Neuronal stem cell (in vitro differentiated cells): ENCODE results near the gene FSIP1.

Experiments
- DNase-seq: peaks from one replicate; pipeline ENCODE4 v3.0.0-alpha.2; 2013; ENCODE audit warnings: low spot score
- H2AFZ ChIP-seq: one replicate; pipeline ENCODE4 v1.6.1; 2013; ENCODE audit warnings: mild to moderate bottlenecking, low read length, inconsistent platforms
- H2AK5ac ChIP-seq: 2 replicates; pipeline ENCODE4 v1.6.1; 2013; ENCODE audit warnings: low read depth, mild to moderate bottlenecking, inconsistent platforms, low read length, moderate library complexity, mixed read lengths
- H2BK120ac ChIP-seq: 2 replicates; pipeline ENCODE4 v1.6.1; 2013; ENCODE audit warnings: low read depth, mild to moderate bottlenecking, inconsistent platforms, low read length, moderate library complexity, mixed read lengths
- H2BK12ac ChIP-seq: one replicate; pipeline ENCODE4 v1.6.1; 2013; ENCODE audit warnings: low read length, inconsistent platforms
- H2BK15ac ChIP-seq: 2 replicates; pipeline ENCODE4 v1.6.1; 2013; ENCODE audit warnings: mild to moderate bottlenecking, low read length, inconsistent platforms, mixed read lengths
- H2BK5ac ChIP-seq: one replicate; pipeline ENCODE4 v1.6.1; 2013; ENCODE audit warnings: inconsistent platforms, mild to moderate bottlenecking, low read length, moderate library complexity
- H3K14ac ChIP-seq: one replicate; pipeline ENCODE4 v1.6.1; 2013; ENCODE audit warnings: low read length, inconsistent platforms
- H3K18ac ChIP-seq: 2 replicates; pipeline ENCODE4 v1.6.1; 2013; ENCODE audit warnings: low read length, inconsistent platforms
- H3K23ac ChIP-seq: 2 replicates; pipeline ENCODE4 v1.6.1; 2013; ENCODE audit warnings: low read depth, mild to moderate bottlenecking, mixed read lengths, low read length, inconsistent platforms; ENCODE audit not compliant: poor library complexity
- H3K27ac ChIP-seq: replicated peaks from 3 replicates; pipeline ENCODE4 v1.5.1; 2013; ENCODE audit warnings: low read length, inconsistent platforms
- H3K27me3 ChIP-seq, 3 experiments: 2 replicates each; pipeline ENCODE4 v1.6.1; 2013; ENCODE audit warnings: low read length in 3 of 3, mild to moderate bottlenecking in 2 of 3, inconsistent platforms in 1 of 3, low read depth in 1 of 3, mixed read lengths in 1 of 3, moderate library complexity in 1 of 3; ENCODE audit not compliant: control insufficient read depth in 3 of 3, insufficient read depth in 3 of 3
- H3K36me3 ChIP-seq, 2 donors: replicated peaks in 1 of 2; 2 replicates each; pipeline ENCODE4 v1.6.1; 2013; ENCODE audit warnings: low read length in 2 of 2; ENCODE audit not compliant: control insufficient read depth in 2 of 2, insufficient read depth in 2 of 2
- H3K4ac ChIP-seq: 2 replicates; pipeline ENCODE4 v1.6.1; 2013; ENCODE audit warnings: inconsistent platforms, mild to moderate bottlenecking, low read length, moderate library complexity
- H3K4me1 ChIP-seq, 2 donors: 1 replicate in 1 of 2; 2 replicates in 1 of 2; pipeline ENCODE4 v1.6.1; 2013; ENCODE audit warnings: low read length in 2 of 2, low read depth in 1 of 2; ENCODE audit not compliant: control insufficient read depth in 2 of 2, insufficient read depth in 1 of 2
- H3K4me2 ChIP-seq: one replicate; pipeline ENCODE4 v1.6.1; 2013; ENCODE audit warnings: mild to moderate bottlenecking, low read length, inconsistent platforms; ENCODE audit not compliant: insufficient read depth, poor library complexity, severe bottlenecking
- H3K4me3 ChIP-seq, 2 donors: 2 replicates each; pipeline ENCODE4 v1.5.1; 2013; ENCODE audit warnings: low read length in 2 of 2, mild to moderate bottlenecking in 2 of 2, inconsistent platforms in 1 of 2, moderate library complexity in 1 of 2
- H3K79me1 ChIP-seq: one replicate; pipeline ENCODE4 v1.6.1; 2013; ENCODE audit warnings: low read depth, mild to moderate bottlenecking, inconsistent platforms, low read length, moderate library complexity
- H3K9ac ChIP-seq: one replicate; pipeline ENCODE4 v1.6.1; 2013; ENCODE audit warnings: mild to moderate bottlenecking, low read depth, low read length, inconsistent platforms; ENCODE audit not compliant: poor library complexity
- H3K9me3 ChIP-seq, 2 donors: replicated peaks in 1 of 2; 2 replicates each; pipeline versions ENCODE3 to v1.6.1; 2013; ENCODE audit warnings: low read length in 2 of 2, mild to moderate bottlenecking in 2 of 2, inconsistent platforms in 1 of 2, low read depth in 1 of 2, mixed read lengths in 1 of 2, moderate library complexity in 1 of 2; ENCODE audit not compliant: control insufficient read depth in 2 of 2, insufficient read depth in 1 of 2
- H4K8ac ChIP-seq: one replicate; pipeline ENCODE4 v1.6.1; 2013; ENCODE audit warnings: low read depth, mild to moderate bottlenecking, inconsistent platforms, low read length, moderate library complexity
- H4K91ac ChIP-seq: one replicate; pipeline ENCODE4 v1.6.1; 2013; ENCODE audit warnings: low read length, low read depth, mild to moderate bottlenecking, inconsistent platforms; ENCODE audit not compliant: poor library complexity
- WGBS, 2 donors: extraction: QIAGEN DNeasy Blood & Tissue Kit; methylation state at CpG; one replicate each; pipeline ENCODE4 v1.1.7; 2013; ENCODE audit warnings: missing lambda C conversion rate in 2 of 2, mixed read lengths in 1 of 2; ENCODE audit not compliant: insufficient read length in 2 of 2, insufficient replicate concordance in 1 of 2; ENCODE audit errors: extremely low coverage in 2 of 2; 5-methylcytosine and 5-hydroxymethylcytosine counted together

The FSIP1 gene

DNA sequence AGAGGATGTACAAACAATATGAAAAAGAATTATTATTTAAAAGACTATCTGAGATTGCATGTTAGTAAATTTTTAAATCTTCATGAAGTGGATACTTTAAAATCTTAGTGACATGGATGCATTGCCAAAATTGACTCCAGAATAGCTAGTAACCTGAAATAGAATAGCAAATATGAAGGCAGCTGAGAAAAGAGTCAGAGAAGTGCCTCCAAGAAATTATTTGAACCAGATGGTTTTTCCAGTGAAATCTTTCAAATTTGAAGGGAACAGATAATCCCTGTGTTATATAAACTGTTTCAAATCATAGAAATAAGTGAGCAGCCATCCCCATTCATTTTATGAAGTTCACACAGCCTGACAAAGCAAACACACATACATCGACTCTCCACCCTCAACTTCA lies 29.6 kb downstream of the FSIP1 start:
- H3K4ac ChIP-seq: no peak overlapping the region
- peaks cover 0 to 2% of the 10 kb centered on the region in 2 donors for H3K4me1 ChIP-seq
- H2BK12ac ChIP-seq: no peak overlapping the region
- H2BK5ac ChIP-seq: no peak overlapping the region
- H3K9me3 ChIP-seq: peaks cover 0 to 24% of the 10 kb centered on the region in 2 donors
- no peak for DNase-seq
- H4K91ac ChIP-seq: no peak overlapping the region
- H3K4me3 ChIP-seq: no peak overlapping the region
- 100% methylated on average over 1 of the region's 1 CpG; no CpG with 5 or more reads in 1 of the 2 donors for WGBS, 2 donors
- no peak overlapping the region for H3K18ac ChIP-seq
- no peaks in the 10 kb centered on the region for H3K79me1 ChIP-seq
- no peak overlapping the region for H4K8ac ChIP-seq
- H3K27ac ChIP-seq: no peak overlapping the region
- H3K36me3 ChIP-seq: no peaks in the 10 kb centered on the region
- H2AFZ ChIP-seq: no peak overlapping the region
- no peak overlapping the region for H3K4me2 ChIP-seq
- H2BK120ac ChIP-seq: no peak overlapping the region
- H2AK5ac ChIP-seq: no peak overlapping the region
- H3K9ac ChIP-seq: no peak overlapping the region
- H3K27me3 ChIP-seq: no peaks in the 10 kb centered on the region
- H3K23ac ChIP-seq: no peak overlapping the region
- no peak overlapping the region for H2BK15ac ChIP-seq
- H3K14ac ChIP-seq: no peak overlapping the region

DNA sequence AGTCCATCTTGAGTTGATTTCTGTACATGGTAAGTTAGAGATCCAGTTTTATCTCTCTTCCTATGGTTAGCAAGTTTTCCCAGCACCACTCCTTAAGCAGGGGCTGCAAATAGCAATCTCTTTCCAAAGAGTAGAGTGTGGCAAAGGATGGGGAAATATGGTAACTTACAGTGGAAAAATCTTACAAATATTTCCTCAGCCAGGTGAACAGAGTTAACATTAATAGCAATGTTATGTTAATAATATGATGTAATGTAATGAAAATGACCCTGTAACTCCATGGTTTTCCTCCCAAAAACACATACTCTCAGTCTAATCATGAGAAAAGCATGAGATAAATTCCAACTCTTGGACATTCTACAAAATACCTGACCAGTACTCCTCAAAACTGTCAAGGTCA lies 30.4 kb downstream of the FSIP1 start:
- H2BK120ac ChIP-seq: no peak overlapping the region
- H2BK12ac ChIP-seq: no peak overlapping the region
- H2AK5ac ChIP-seq: no peak overlapping the region
- H3K18ac ChIP-seq: no peak overlapping the region
- H2BK5ac ChIP-seq: no peak overlapping the region
- no peak overlapping the region for H3K27ac ChIP-seq
- H2BK15ac ChIP-seq: no peak overlapping the region
- no peak for DNase-seq
- no peak overlapping the region for H3K4me3 ChIP-seq
- H3K36me3 ChIP-seq: no peaks in the 10 kb centered on the region
- no peak overlapping the region for H3K4me2 ChIP-seq
- H3K27me3 ChIP-seq: no peaks in the 10 kb centered on the region
- no peak overlapping the region for H3K4ac ChIP-seq
- H4K8ac ChIP-seq: no peak overlapping the region
- H2AFZ ChIP-seq: no peak overlapping the region
- no peak overlapping the region for H3K23ac ChIP-seq
- H3K79me1 ChIP-seq: no peaks in the 10 kb centered on the region
- H3K9me3 ChIP-seq: peaks cover 0 to 24% of the 10 kb centered on the region in 2 donors
- peaks cover 0 to 2% of the 10 kb centered on the region in 2 donors for H3K4me1 ChIP-seq
- no peak overlapping the region for H3K9ac ChIP-seq
- no peak overlapping the region for H4K91ac ChIP-seq
- H3K14ac ChIP-seq: no peak overlapping the region

DNA sequence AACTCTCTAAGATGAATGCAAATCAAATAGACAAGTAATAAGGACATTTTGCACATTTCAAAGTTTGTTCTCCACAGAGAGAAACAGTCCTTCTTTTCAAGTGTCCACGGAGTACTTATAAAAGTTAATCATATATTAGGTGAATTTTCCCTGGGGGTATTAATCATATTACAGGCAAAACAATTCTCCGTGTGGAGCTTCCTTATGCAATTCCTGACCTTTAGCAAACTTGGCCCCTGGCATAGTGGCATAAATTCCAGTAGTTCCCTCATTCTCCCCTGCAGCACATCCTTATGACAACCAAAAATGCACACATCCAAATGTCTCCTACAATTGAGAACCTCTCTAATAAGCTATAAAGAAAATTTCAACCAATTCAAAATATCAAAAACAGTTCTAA lies 34.4 kb downstream of the FSIP1 start:
- Histone ChIP-seq H2AFZ (no peak overlapping the region), H3K9ac (no peak overlapping the region), H3K4ac (no peak overlapping the region), H3K4me3 (no peak overlapping the region), H2BK12ac (no peak overlapping the region), H4K91ac (no peak overlapping the region), H3K18ac (no peak overlapping the region), H3K27ac (no peak overlapping the region), H2AK5ac (no peak overlapping the region), H3K23ac (no peak overlapping the region), H4K8ac (no peak overlapping the region), H2BK15ac (no peak overlapping the region), H3K79me1 (no peaks in the 10 kb centered on the region), H3K4me2 (no peak overlapping the region), H3K9me3 (peaks cover 0 to 16% of the 10 kb centered on the region in 2 donors), H3K27me3 (no peaks in the 10 kb centered on the region), H3K14ac (no peak overlapping the region), H2BK5ac (no peak overlapping the region), H3K4me1 (no peaks in the 10 kb centered on the region), H2BK120ac (no peak overlapping the region), H3K36me3 (no peaks in the 10 kb centered on the region)
- WGBS, 2 donors: no CpG with 5 or more reads among the region's 2 CpGs
- DNase-seq: no peak

DNA sequence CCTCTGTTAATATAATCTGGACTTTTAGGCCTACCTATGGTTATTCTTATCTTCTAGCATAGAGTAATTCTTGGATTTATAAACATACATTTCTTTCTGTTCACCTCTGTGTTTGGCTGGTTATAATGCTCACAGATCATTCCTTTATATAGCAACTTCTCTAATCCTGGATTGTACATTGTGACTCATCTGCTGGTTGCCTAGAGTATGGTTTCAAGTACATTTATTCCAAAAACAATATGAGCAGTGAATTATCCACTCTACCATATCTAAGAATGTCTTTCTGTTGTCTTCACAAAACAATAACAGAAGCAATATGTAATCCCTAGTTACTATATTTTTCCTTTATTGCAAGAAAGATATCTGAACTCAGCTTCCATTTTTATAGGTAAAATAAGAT lies 35.3 kb downstream of the FSIP1 start:
- H3K18ac ChIP-seq: no peak overlapping the region

More for the DNA sequence above, 35.3 kb downstream of the FSIP1 start:
- H2AFZ ChIP-seq: no peak overlapping the region
- H3K27me3 ChIP-seq: no peaks in the 10 kb centered on the region
- no peak overlapping the region for H3K23ac ChIP-seq
- no peaks in the 10 kb centered on the region for H3K79me1 ChIP-seq
- no peak overlapping the region for H3K4me3 ChIP-seq
- peaks cover 0 to 1% of the 10 kb centered on the region in 2 donors for H3K4me1 ChIP-seq
- H2AK5ac ChIP-seq: no peak overlapping the region
- H3K14ac ChIP-seq: no peak overlapping the region
- H3K36me3 ChIP-seq: no peaks in the 10 kb centered on the region
- peaks cover 0 to 16% of the 10 kb centered on the region in 2 donors for H3K9me3 ChIP-seq
- no peak overlapping the region for H2BK12ac ChIP-seq
- no peak overlapping the region for H2BK5ac ChIP-seq
- H2BK120ac ChIP-seq: no peak overlapping the region
- H4K8ac ChIP-seq: no peak overlapping the region
- H4K91ac ChIP-seq: no peak overlapping the region
- DNase-seq: no peak
- no peak overlapping the region for H3K4me2 ChIP-seq
- no peak overlapping the region for H3K9ac ChIP-seq
- no peak overlapping the region for H3K4ac ChIP-seq
- no peak overlapping the region for H2BK15ac ChIP-seq
- H3K27ac ChIP-seq: no peak overlapping the region
